K562 (cell line): ENCODE data around the gene CLASP2.

Experiments
- ATF1 ChIP-seq, 2 experiments: fragments of 450-650 bp in 1 of 2; IDR thresholded peaks; 2 replicates each; pipeline ENCODE4 v1.6.1; 2016; ENCODE audit warnings: missing compliant biosample characterization in 1 of 2, missing genetic modification characterization in 1 of 2
- HOMEZ ChIP-seq: fragments of 250-450 bp; sonication (Bioruptor Pico); IDR thresholded peaks from 2 replicates; pipeline ENCODE4 v1.4.0; 2020; ENCODE audit warnings: mild to moderate bottlenecking, moderate library complexity
- NUFIP1 ChIP-seq: fragments of 450-650 bp; IDR thresholded peaks from 2 replicates; pipeline ENCODE4 v1.6.1; 2018; ENCODE audit not compliant: partially characterized antibody
- ZNF354B ChIP-seq: fragments of 250-450 bp; sonication (Bioruptor Pico); IDR thresholded peaks from 2 replicates; pipeline ENCODE4 v1.4.0; 2020
- ZNF512 ChIP-seq: IDR thresholded peaks from 2 replicates; pipeline ENCODE4 v1.6.1; 2016; ENCODE audit warnings: missing genetic modification characterization, missing compliant biosample characterization

GRCh38 chr3:33488246-33488645 lies 229.8 kb downstream of the CLASP2 start:
- TF ChIP-seq HOMEZ (no peak), ZNF512 (tag) (no peak), NUFIP1 (no peak), ATF1 (CRISPR knock-in tag; IDR thresholded peaks at IDR 0.05) (no peak), ATF1 (tag; IDR thresholded peaks at IDR 0.05) (no peak), ZNF354B (CRISPR knock-in tag) (no peak)
